K562 (cell line): Measurements from ENCODE around the gene PGAP2. TPM values are rescaled to one million over a fixed set of nuclear protein-coding genes. Genes with fewer than 3 reads are reported as not detected.
A peak's percentile ranks its signal among the peaks of the same experiment; 100 is the strongest.

Experiments used
- ATF2 ChIP-seq: sonication (generic); formaldehyde crosslinking; IDR thresholded peaks from 2 replicates; pipeline ENCODE4 v1.8.1; 2022; ENCODE audit warnings: missing genetic modification reagents
- BCOR ChIP-seq: fragments of 450-650 bp; IDR thresholded peaks from 2 replicates; pipeline ENCODE4 v1.6.1; 2016
- BRF1 ChIP-seq: IDR thresholded peaks from 3 replicates; pipeline ENCODE4 v1.6.1; 2011; ENCODE audit warnings: borderline replicate concordance, mild to moderate bottlenecking; ENCODE audit not compliant: insufficient read length; ENCODE audit errors: extremely low read depth
- CHCHD3 ChIP-seq: fragments of 250-450 bp; sonication (Bioruptor Pico); IDR thresholded peaks from 2 replicates; pipeline ENCODE4 v2.1.2; 2022; ENCODE audit warnings: mild to moderate bottlenecking
- E2F6 ChIP-seq, 2 experiments: IDR thresholded peaks; 2 replicates each; pipeline ENCODE4 v1.6.1; 2011; ENCODE audit warnings: borderline replicate concordance in 1 of 2, control low read depth in 1 of 2, low read depth in 1 of 2, low read length in 1 of 2, mild to moderate bottlenecking in 1 of 2, mixed read lengths in 1 of 2, moderate library complexity in 1 of 2; ENCODE audit not compliant: insufficient read depth in 1 of 2, insufficient read length in 1 of 2, poor library complexity in 1 of 2, severe bottlenecking in 1 of 2; ENCODE audit errors: extremely low read depth in 1 of 2
- GATAD2A ChIP-seq: fragments of 450-650 bp; IDR thresholded peaks from 2 replicates; pipeline ENCODE4 v1.6.1; 2017
- GTF2F1 ChIP-seq: IDR thresholded peaks from 2 replicates; pipeline ENCODE4 v1.6.1; 2011; ENCODE audit warnings: low read depth, low read length, improper control_type of control experiment
- KDM1A ChIP-seq, 2 experiments: fragments of 450-650 bp; IDR thresholded peaks; 2 replicates each; pipeline ENCODE4 v1.6.1; 2016; ENCODE audit warnings: mild to moderate bottlenecking in 2 of 2
- MTA2 ChIP-seq: fragments of 450-650 bp; IDR thresholded peaks from 2 replicates; pipeline ENCODE4 v1.6.1; 2016; ENCODE audit warnings: low read depth
- PHB2 ChIP-seq: fragments of 450-650 bp; IDR thresholded peaks from 2 replicates; pipeline ENCODE4 v1.6.1; 2017; ENCODE audit warnings: low read depth
- POU5F1 ChIP-seq: fragments of 150-350 bp; IDR thresholded peaks from 2 replicates; pipeline ENCODE4 v1.6.1; 2014; ENCODE audit warnings: borderline replicate concordance, low read length, low read depth, mild to moderate bottlenecking; ENCODE audit not compliant: partially characterized antibody
- PURB ChIP-seq: sonication (generic); formaldehyde crosslinking; IDR thresholded peaks from 2 replicates; pipeline ENCODE4 v1.9.0; 2021; ENCODE audit warnings: low read depth, mild to moderate bottlenecking, missing genetic modification reagents
- RBFOX2 ChIP-seq: fragments of 200-400 bp; formaldehyde crosslinking; IDR thresholded peaks from 2 replicates; pipeline ENCODE4 v1.6.1; 2017; ENCODE audit warnings: low read depth, mild to moderate bottlenecking, low read length, moderate library complexity
- RBM25 ChIP-seq: fragments of 200-400 bp; formaldehyde crosslinking; IDR thresholded peaks from 2 replicates; pipeline ENCODE4 v1.6.1; 2018; ENCODE audit warnings: low read length, low read depth, moderate library complexity; ENCODE audit not compliant: severe bottlenecking
- SIN3A ChIP-seq, 2 experiments: fragments of 150-350 bp in 1 of 2; IDR thresholded peaks; 2 replicates each; pipeline ENCODE4 v1.6.1; 2011 to 2016; ENCODE audit warnings: borderline replicate concordance in 2 of 2, low read depth in 2 of 2, low read length in 2 of 2, mild to moderate bottlenecking in 2 of 2, moderate library complexity in 2 of 2; ENCODE audit not compliant: control insufficient read depth in 1 of 2
- TEAD1 ChIP-seq, 2 experiments: fragments of 450-650 bp in 1 of 2; sonication (generic) in 1 of 2; formaldehyde crosslinking; IDR thresholded peaks; 2 replicates each; pipeline versions ENCODE4 v1.4.0 to v1.8.0; 2020 to 2022; ENCODE audit warnings: mild to moderate bottlenecking in 2 of 2, missing genetic modification reagents in 1 of 2
- ZC3H8 ChIP-seq: fragments of 450-650 bp; IDR thresholded peaks from 2 replicates; pipeline ENCODE4 v1.6.1; 2017
- ZNF143 ChIP-seq: sonication (generic); formaldehyde crosslinking; IDR thresholded peaks from 2 replicates; pipeline ENCODE4 v1.9.0; 2022; ENCODE audit warnings: mild to moderate bottlenecking, missing genetic modification reagents
- ZNF695 ChIP-seq: fragments of 450-650 bp; formaldehyde crosslinking; IDR thresholded peaks from 2 replicates; pipeline ENCODE4 v1.4.0; 2020; ENCODE audit warnings: mild to moderate bottlenecking, moderate library complexity
- ZNF830 ChIP-seq: fragments of 250-450 bp; sonication (Bioruptor Pico); IDR thresholded peaks from 2 replicates; pipeline ENCODE4 v1.5.0; 2021; ENCODE audit warnings: mild to moderate bottlenecking
- polyA plus RNA-seq, 8 experiments: library from polyadenylated mRNA; depleted of rRNA in 4 of 8; stranded (reverse) in 5 of 8; unstranded in 3 of 8; fragments of >200 nt; fragmentation: Nextera tagmentation in 2 of 8; fragmentation: Illumina TruSeq in 1 of 8; extraction: Ambion mirVana in 2 of 8; extraction: Trizol in 1 of 8; gene quantifications; 2 replicates each; pipeline versions ENCODE4 v1.2.1 to v1.2.3, GENCODE V29; 2011 to 2014; ENCODE audit warnings: inconsistent platforms in 1 of 8, missing spikeins in 1 of 8
- total RNA-seq, 7 experiments: library from RNA; depleted of rRNA in 6 of 7; stranded (reverse); fragments of >200 nt in 6 of 7; fragmentation: Illumina TruSeq in 2 of 7; extraction: Trizol in 2 of 7; gene quantifications; 2 replicates each; pipeline versions ENCODE4 v1.2.1 to v1.2.3, GENCODE V29; 2011 to 2021; ENCODE audit warnings: low replicate concordance in 1 of 7
- TF ChIP-seq, protein P1 (sequence below): sonication (generic); formaldehyde crosslinking; IDR thresholded peaks from 2 replicates; pipeline ENCODE4 v1.8.1; 2022; ENCODE audit warnings: missing genetic modification reagents
- TF ChIP-seq, protein P2 (sequence below): fragments of 450-650 bp; formaldehyde crosslinking; IDR thresholded peaks from 2 replicates; pipeline ENCODE4 v1.4.0; 2020; ENCODE audit warnings: mild to moderate bottlenecking, moderate library complexity
- TF ChIP-seq, protein P3 (sequence below), 2 experiments: fragments of 450-650 bp in 1 of 2; sonication (generic) in 1 of 2; formaldehyde crosslinking in 1 of 2; IDR thresholded peaks in 1 of 2; conservative IDR thresholded peaks in 1 of 2; 2 replicates each; pipeline versions ENCODE4 v1.6.1 to v1.8.1; 2016 to 2023; ENCODE audit warnings: mild to moderate bottlenecking in 2 of 2, moderate library complexity in 2 of 2, inconsistent platforms in 1 of 2, missing genetic modification reagents in 1 of 2

PGAP2 gene
- total and polyA plus RNA-seq, 9 of the 15 experiments (the other 6 are each of a cell fraction or from before 2014, with no cell fraction given), result 17.9 to 47.2 (median 33.7) TPM

GRCh38 chr11:3830088-3830487, 21.7 kb downstream of the PGAP2 start (continued):
- peak; percentile 79 for TF ChIP-seq RBM25
- no peak for TF ChIP-seq ZNF830 (CRISPR knock-in tag)
- TF ChIP-seq KDM1A (IDR thresholded peaks at IDR 0.05), result peak; percentile 13 to 82; a peak in 3 of 4 replicates
- TF ChIP-seq CHCHD3 (CRISPR knock-in tag), result no peak
- TF ChIP-seq ZNF695 (CRISPR knock-in tag), result no peak
- TF ChIP-seq, protein P1, sequence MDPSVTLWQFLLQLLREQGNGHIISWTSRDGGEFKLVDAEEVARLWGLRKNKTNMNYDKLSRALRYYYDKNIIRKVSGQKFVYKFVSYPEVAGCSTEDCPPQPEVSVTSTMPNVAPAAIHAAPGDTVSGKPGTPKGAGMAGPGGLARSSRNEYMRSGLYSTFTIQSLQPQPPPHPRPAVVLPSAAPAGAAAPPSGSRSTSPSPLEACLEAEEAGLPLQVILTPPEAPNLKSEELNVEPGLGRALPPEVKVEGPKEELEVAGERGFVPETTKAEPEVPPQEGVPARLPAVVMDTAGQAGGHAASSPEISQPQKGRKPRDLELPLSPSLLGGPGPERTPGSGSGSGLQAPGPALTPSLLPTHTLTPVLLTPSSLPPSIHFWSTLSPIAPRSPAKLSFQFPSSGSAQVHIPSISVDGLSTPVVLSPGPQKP (CRISPR knock-in tag), result no peak
- no peak for TF ChIP-seq SIN3A (IDR thresholded peaks at IDR 0.05; ENCODE audit: borderline replicate concordance in 2 of 2, control insufficient read depth in 1 of 2, low read depth in 2 of 2, low read length in 2 of 2)
- TF ChIP-seq GATAD2A, result no peak
- TF ChIP-seq GTF2F1, result no peak
- no peak for TF ChIP-seq BRF1
- TF ChIP-seq MTA2, result no peak
- TF ChIP-seq, protein P2, sequence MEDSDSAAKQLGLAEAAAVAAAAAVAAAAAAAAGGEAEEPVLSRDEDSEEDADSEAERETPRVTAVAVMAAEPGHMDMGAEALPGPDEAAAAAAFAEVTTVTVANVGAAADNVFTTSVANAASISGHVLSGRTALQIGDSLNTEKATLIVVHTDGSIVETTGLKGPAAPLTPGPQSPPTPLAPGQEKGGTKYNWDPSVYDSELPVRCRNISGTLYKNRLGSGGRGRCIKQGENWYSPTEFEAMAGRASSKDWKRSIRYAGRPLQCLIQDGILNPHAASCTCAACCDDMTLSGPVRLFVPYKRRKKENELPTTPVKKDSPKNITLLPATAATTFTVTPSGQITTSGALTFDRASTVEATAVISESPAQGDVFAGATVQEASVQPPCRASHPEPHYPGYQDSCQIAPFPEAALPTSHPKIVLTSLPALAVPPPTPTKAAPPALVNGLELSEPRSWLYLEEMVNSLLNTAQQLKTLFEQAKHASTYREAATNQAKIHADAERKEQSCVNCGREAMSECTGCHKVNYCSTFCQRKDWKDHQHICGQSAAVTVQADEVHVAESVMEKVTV (CRISPR knock-in tag), result no peak
- no peak for TF ChIP-seq TEAD1 (CRISPR knock-in tag; IDR thresholded peaks at IDR 0.05)
- TF ChIP-seq ZNF143 (CRISPR knock-in tag), result no peak
- no peak for TF ChIP-seq E2F6 (IDR thresholded peaks at IDR 0.05; ENCODE audit: borderline replicate concordance in 1 of 2, extremely low read depth in 1 of 2, insufficient read depth in 1 of 2, insufficient read length in 1 of 2, low read depth in 1 of 2, low read length in 1 of 2, poor library complexity in 1 of 2, severe bottlenecking in 1 of 2)
- TF ChIP-seq BCOR, result peak; percentile 87
- no peak for TF ChIP-seq RBFOX2
- TF ChIP-seq, protein P3, sequence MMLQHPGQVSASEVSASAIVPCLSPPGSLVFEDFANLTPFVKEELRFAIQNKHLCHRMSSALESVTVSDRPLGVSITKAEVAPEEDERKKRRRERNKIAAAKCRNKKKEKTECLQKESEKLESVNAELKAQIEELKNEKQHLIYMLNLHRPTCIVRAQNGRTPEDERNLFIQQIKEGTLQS (IDR thresholded peaks at IDR 0.05), result 0 out of 2 replicates have a peak, but pooled peaks have one; percentile 26
- TF ChIP-seq, protein P3 (CRISPR knock-in tag; conservative IDR thresholded peaks at IDR 0.05), result no peak
- no peak for TF ChIP-seq PHB2
- TF ChIP-seq PURB (CRISPR knock-in tag), result no peak
- TF ChIP-seq POU5F1, result no peak
- no peak for TF ChIP-seq ZC3H8
- TF ChIP-seq ATF2 (CRISPR knock-in tag), result no peak
